GM19455 (cell line): ENCODE results near the gene ELAVL3.
"Not testable (repeated sequence)": the region's sequence is repeated elsewhere in the genome, so short reads cannot be mapped to it uniquely, and the experiment has no call there.

ENCODE experiments used
- ATAC-seq: cut with Tn5 transposase; IDR thresholded peaks from one replicate; pipeline ENCODE4 v1.9.1; 2021; ENCODE audit not compliant: unreplicated experiment

ELAVL3 gene

GRCh38 chr19:11460207-11460606 lies 20.6 kb downstream of the ELAVL3 start:
- no peak for ATAC-seq

- ATAC-seq: not testable (repeated sequence)
These were observed 21.9 kb downstream of the ELAVL3 start for GRCh38 chr19:11458912-11459311.

- ATAC-seq: no peak
These were observed 22.5 kb downstream of the ELAVL3 start for GRCh38 chr19:11458236-11458900.

DNA sequence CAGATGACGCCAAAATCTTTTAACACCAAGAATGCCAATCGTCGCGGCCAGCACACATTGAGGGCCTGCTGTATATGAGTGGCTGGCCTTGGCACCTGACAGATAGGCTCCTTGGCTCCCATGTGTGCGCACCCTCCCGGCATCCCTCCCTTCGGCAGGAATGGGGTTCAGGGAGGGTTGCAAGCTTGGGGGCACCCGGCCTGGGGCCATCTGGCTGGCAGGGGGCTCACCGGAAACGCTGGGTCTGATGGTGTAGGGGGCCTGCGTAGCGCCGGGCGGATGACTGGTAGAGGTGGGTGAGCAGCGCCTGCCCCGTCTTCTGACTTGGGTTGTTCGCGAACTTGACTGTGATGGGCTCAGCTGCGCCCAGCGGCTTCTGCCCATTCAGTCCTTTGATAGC lies 23.0 kb downstream of the ELAVL3 start:
- no peak for ATAC-seq

- no peak for ATAC-seq
These were observed 23.7 kb downstream of the ELAVL3 start for GRCh38 chr19:11457115-11457514.

GRCh38 chr19:11456659-11457058 lies 24.2 kb downstream of the ELAVL3 start:
- ATAC-seq: no peak

DNA sequence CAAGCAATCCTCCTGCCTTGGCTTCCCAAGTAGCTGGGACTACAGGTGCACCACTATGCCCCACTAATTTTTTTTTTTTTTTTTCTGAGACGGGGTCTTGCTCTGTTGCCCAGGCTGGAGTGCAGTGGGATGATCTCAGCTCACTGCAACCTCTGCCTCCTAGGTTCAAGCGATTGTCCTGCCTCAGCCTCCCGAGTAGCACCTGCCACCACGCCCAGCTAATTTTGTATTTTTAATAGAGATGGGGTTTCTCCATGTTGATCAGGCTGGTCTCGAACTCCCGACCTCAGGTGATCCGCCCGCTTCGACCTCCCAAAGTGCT lies 25.7 kb downstream of the ELAVL3 start:
- not testable (repeated sequence) for ATAC-seq

DNA sequence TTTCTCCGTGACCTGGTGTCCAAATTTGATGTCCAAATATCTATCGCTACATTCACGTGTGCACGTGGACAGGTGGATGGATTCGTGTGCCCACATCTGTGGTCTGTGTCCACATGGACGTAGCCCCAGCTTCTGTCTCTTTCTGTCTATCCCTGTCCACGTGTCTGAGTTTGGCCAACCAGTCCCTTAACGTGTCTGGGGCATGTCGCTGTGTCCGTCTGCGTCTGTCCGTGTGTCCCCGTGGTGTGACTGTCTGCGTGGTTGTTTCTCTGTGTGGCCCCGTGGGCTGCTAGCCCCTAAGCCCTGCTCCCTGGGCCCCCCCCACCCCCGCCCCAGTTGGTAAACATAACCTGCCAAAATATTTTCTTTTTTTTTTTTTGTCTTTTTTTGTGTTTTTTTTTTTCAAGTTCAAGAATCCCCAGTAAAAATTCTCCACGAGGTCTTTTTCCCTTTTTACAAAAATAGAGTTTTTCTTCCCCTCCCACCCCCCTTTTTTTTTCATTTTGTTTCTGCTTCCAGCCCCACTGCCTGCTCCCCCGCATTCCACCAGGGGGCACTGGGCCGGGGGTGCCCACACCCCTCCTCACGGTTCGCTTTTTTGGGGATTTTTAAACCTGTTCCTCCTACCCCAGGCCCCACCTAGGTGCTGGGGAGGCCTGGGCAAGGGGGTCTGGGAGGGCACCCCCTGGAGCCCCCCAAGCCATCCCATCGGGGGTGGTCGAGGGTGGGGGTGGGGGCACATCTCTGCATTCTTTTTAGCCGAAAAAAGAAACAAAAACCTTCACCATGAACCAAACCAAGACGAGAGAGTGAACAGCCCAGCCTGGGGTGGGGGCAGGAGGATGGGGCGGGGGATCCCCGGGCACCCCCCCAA lies 27.1 kb downstream of the ELAVL3 start:
- no peak for ATAC-seq

GRCh38 chr19:11452620-11453310 lies 28.1 kb downstream of the ELAVL3 start:
- ATAC-seq: no peak

GRCh38 chr19:11451871-11452619 lies 28.8 kb downstream of the ELAVL3 start:
- no peak for ATAC-seq

GRCh38 chr19:11451327-11451870 lies 29.4 kb downstream of the ELAVL3 start:
- ATAC-seq: no peak

DNA sequence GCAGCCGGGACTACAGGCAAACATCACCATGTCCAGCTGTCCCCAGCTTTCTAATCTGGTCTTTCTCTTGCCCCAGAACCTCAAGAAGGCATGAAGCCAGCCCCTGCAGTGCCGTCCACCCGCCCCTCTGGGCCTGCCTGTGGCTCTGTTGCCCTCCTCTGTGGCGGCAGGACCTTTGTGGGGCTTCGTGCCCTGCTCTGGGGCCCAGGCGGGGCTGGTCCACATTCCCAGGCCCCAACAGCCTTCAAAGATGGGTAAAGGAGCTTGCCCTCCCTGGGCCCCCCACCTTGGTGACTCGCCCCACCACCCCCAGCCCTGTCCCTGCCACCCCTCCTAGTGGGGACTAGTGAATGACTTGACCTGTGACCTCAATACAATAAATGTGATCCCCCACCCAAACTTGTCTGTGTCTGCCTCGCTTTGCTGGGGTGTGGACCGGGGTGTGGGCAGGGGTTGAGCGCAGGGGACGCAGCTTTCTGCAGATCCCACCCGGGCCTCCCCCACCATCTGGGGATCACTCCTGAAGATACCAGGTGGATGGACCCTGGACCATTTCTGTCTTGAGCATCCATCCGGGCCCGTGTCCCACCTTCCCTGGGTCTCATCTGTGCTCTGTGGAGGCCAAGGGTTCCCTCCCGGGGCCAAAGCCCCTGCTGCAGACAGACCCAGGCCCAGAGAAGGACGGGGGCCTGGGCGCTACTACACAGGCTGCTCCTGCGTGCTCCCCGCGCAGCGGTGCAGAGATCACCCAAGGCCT lies 30.1 kb downstream of the ELAVL3 start:
- no peak for ATAC-seq

- ATAC-seq: no peak
These were observed 31.8 kb downstream of the ELAVL3 start for GRCh38 chr19:11448923-11449554.

DNA sequence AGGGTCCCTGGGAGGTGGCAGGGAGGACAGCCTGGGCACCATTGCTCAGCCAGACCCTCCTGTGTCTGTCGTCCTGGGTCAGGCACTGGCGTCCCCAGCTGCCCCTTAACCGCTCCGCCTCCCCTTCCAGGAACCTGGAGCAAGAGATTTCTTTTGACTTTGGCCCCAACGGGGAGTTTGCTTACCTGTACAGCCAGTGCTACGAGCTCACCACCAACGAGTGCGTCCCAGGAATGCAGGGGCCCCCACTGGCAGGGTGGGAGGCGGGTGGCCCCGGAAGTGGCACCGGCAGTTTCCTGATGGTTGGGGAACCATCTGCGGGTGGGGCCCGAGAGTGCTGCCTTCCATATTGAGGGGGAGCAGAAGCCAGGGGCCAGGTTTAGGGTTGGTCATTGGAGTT lies 32.4 kb downstream of the ELAVL3 start:
- no peak for ATAC-seq

DNA sequence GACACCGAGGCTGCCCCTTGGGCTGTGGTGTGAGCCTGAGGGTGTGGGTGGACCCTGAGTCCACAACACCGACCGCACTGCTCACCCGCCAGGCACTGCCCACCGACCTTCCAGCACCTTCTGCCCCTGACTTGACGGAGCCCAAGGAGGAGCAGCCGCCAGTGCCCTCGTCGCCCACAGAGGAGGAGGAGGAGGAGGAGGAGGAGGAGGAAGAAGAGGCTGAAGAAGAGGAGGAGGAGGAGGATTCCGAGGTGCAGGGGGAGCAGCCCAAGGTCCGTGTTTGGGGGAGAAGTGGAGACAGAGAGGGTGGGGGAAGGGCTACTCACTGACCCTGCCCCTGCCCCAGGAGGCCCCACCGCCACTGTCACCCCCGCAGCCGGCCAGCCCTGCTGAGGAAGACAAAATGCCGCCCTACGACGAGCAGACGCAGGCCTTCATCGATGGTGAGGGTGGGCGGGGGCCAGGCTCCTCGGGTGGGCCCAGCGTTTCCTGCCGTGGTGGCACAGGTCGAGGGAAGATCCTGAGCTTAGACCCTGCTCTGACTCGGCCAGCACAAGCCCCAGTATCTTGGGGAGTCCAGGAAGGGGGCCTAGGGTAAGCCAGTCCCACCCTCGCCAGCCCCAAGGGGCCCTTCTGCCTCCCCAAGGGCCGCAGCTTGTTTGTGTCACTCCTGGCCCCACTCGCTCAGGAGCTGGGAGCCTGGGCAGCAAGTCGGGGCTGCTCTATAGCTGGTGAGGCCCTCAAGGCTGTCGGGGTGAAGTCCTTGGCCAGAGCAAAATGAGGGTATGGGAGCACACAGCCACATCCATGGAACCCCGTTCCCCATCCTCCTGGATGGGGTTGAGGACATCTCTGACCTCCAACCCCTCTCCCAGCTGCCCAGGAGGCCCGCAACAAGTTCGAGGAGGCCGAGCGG lies 33.2 kb downstream of the ELAVL3 start:
- no peak for ATAC-seq

DNA sequence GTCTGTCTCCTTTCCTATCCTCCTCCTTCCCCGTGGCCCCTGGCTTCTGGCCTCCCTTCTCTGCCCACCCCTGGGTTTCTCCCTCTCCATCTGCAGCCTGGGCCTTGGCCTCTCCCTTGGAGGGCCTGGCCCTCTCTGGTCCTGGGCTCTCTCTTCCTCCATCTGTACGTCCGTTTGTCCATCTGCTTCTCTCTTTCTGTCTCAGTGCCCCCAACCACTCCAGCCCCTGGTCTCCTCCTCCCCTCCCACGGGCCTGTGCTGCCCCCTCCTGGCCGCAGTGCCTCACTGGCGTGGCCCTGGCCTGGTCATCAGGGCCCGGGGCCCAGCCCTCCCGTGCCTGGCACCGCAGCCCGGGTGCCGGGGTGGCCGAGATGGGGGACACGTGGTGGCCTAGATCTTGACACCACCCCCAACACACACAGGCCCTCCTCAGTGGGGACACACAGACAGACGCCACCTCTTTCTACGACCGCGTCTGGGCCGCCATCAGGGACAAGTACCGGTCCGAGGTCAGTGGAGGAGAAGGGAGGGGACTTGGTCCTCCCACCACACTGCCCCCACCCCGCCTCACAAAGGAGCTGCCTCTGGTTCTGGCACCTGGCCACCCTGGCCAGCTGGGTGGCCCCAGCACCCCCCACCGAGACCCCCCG lies 34.1 kb downstream of the ELAVL3 start:
- ATAC-seq: no peak

DNA sequence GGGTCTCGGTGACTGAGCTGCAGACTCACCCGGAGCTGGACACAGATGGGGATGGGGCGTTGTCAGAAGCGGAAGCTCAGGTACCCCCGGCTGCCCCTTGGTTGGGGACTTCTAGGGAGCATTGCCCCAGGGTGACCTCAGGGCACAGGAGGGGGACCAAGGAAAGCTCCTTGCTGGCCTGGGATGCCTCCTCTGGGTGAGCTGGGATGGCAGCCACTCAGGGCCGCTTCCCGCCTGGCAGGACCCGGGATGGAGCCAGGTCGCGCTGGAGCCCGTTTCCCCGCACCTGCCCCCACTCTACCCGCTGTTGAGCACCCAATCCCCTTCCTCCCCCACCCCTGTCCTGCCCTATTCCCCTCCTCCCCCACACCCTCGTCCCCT lies 34.6 kb downstream of the ELAVL3 start:
- ATAC-seq: no peak

GRCh38 chr19:11445141-11445540 lies 35.7 kb downstream of the ELAVL3 start:
- no peak for ATAC-seq
